Caco-2 (cell line): Measurements from ENCODE around the gene MAVS. TPM values are rescaled to one million over a fixed set of nuclear protein-coding genes. Genes with fewer than 3 reads are reported as not detected.

ENCODE experiments used
- BruUV-seq: library from RNA; stranded (reverse); fragments of 400-500 nt; replicated peaks from 2 replicates; lab custom pipeline; 2021; lab: Mats Ljungman, UMichigan
- CTCF ChIA-PET: fragments of 300-600 bp; sonication (Branson Sonifier 250); formaldehyde crosslinking; loops from one replicate; lab custom pipeline; 2022; ENCODE audit warnings: antibody characterized with exemption; lab: Charles Lee
- POLR2A ChIA-PET: fragments of 300-600 bp; sonication (Branson Sonifier 250); formaldehyde crosslinking; loops from one replicate; lab custom pipeline; 2022; ENCODE audit warnings: antibody characterized with exemption; lab: Charles Lee
- DNase-seq, 2 experiments: peaks; one replicate each; pipeline versions ENCODE4 v3.0.0 to v3.0.0-alpha.2; 2020 to 2022
- H3K27me3 ChIP-seq: replicated peaks from 2 replicates; pipeline ENCODE4 v1.6.0; 2011; ENCODE audit warnings: low read length; ENCODE audit not compliant: control insufficient read depth, insufficient read depth
- H3K36me3 ChIP-seq: 2 replicates; pipeline ENCODE4 v1.5.1; 2011; ENCODE audit warnings: low read length; ENCODE audit not compliant: control insufficient read depth, insufficient read depth
- H3K4me1 ChIP-seq: fragments of 250-450 bp; sonication (Bioruptor Pico); 2 replicates; pipeline ENCODE4 v1.5.1; 2020; ENCODE audit warnings: mild to moderate bottlenecking
- H3K4me3 ChIP-seq: 2 replicates; pipeline ENCODE4 v1.5.1; 2011; ENCODE audit warnings: low read depth, mild to moderate bottlenecking, control low read depth, low read length
- H3K9me3 ChIP-seq: fragments of 250-450 bp; sonication (Bioruptor Pico); 2 replicates; pipeline ENCODE4 v1.5.1; 2020; ENCODE audit warnings: mild to moderate bottlenecking, moderate library complexity
- H3K27ac Mint-ChIP-seq: one replicate; pipeline ENCODE4 v1.8.0; 2022; ENCODE audit warnings: mixed read lengths; ENCODE audit not compliant: unreplicated experiment
- H3K27me3 Mint-ChIP-seq: one replicate; pipeline ENCODE4 v1.8.0; 2022; ENCODE audit warnings: mixed read lengths; ENCODE audit not compliant: insufficient read depth, unreplicated experiment
- H3K36me3 Mint-ChIP-seq: one replicate; pipeline ENCODE4 v1.8.0; 2022; ENCODE audit warnings: mild to moderate bottlenecking, mixed read lengths; ENCODE audit not compliant: insufficient read depth, unreplicated experiment
- H3K4me1 Mint-ChIP-seq: one replicate; pipeline ENCODE4 v1.8.0; 2022; ENCODE audit warnings: low read depth, mixed read lengths; ENCODE audit not compliant: unreplicated experiment
- H3K4me3 Mint-ChIP-seq: one replicate; pipeline ENCODE4 v1.8.0; 2022; ENCODE audit warnings: mild to moderate bottlenecking, moderate library complexity, mixed read lengths; ENCODE audit not compliant: unreplicated experiment
- H3K9me3 Mint-ChIP-seq: one replicate; pipeline ENCODE4 v1.8.0; 2022; ENCODE audit warnings: mixed read lengths; ENCODE audit not compliant: unreplicated experiment
- intact Hi-C: fragments of 100-400 bp; cut with micrococcal nuclease; formaldehyde crosslinking; loops from one replicate; pipeline ENCODE4 v1.10.0; 2022; ENCODE audit not compliant: unreplicated experiment
- total RNA-seq: library from RNA; stranded (reverse); gene quantifications from 2 replicates; pipeline ENCODE4 v1.2.3, GENCODE V29; 2022
- TF ChIP-seq, protein P1 (sequence below), 2 experiments: fragments of 200-600 bp in 1 of 2; IDR thresholded peaks; 1 replicate in 1 of 2; 2 replicates in 1 of 2; pipeline versions ENCODE4 v1.5.1 to v1.8.0; 2011 to 2022; ENCODE audit warnings: antibody characterized with exemption in 1 of 2, control low read depth in 1 of 2, inconsistent platforms in 1 of 2, low read depth in 1 of 2, low read length in 1 of 2, mild to moderate bottlenecking in 1 of 2, moderate library complexity in 1 of 2; ENCODE audit not compliant: insufficient read depth in 1 of 2, severe bottlenecking in 1 of 2, unreplicated experiment in 1 of 2

Gene MAVS
- total RNA-seq, 1 experiment from 2014 or later: 56.4 TPM

DNA sequence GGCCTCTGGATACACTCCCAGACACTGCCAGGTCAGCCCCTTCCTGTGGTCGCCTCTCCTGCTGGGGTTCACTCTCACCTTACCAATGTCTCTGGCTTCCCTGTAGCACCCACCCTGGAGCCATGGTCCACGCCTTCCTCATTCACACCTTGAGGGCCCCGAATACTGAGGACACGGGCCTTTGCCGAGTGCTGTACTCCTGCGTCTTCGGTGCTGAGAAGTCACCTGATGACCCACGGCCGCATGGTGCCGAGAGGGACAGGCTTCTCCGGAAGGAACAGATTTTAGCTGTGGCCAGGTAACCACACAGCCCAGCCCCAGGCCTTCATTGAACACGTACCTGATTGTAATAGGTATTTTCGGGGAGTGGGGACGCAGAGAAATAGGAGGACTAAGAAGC lies 24.6 kb upstream of the MAVS start:
- BruUV-seq: no TSS peak
- TF ChIP-seq, protein P1, sequence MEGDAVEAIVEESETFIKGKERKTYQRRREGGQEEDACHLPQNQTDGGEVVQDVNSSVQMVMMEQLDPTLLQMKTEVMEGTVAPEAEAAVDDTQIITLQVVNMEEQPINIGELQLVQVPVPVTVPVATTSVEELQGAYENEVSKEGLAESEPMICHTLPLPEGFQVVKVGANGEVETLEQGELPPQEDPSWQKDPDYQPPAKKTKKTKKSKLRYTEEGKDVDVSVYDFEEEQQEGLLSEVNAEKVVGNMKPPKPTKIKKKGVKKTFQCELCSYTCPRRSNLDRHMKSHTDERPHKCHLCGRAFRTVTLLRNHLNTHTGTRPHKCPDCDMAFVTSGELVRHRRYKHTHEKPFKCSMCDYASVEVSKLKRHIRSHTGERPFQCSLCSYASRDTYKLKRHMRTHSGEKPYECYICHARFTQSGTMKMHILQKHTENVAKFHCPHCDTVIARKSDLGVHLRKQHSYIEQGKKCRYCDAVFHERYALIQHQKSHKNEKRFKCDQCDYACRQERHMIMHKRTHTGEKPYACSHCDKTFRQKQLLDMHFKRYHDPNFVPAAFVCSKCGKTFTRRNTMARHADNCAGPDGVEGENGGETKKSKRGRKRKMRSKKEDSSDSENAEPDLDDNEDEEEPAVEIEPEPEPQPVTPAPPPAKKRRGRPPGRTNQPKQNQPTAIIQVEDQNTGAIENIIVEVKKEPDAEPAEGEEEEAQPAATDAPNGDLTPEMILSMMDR (IDR thresholded peaks at IDR 0.05; ENCODE audit: insufficient read depth in 1 of 2, low read depth in 1 of 2, low read length in 1 of 2, severe bottlenecking in 1 of 2, unreplicated experiment in 1 of 2): no peak
- Histone ChIP-seq H3K36me3 (peaks cover 4% of the 10 kb centered on the region), H3K4me3 (no peak overlapping the region), H3K9me3 (no peaks in the 10 kb centered on the region), H3K4me1 (peaks cover 15% of the 10 kb centered on the region), H3K27me3 (no peaks in the 10 kb centered on the region)
- no peak for DNase-seq
- intact Hi-C loops: loop anchor here (2.0 kb wide), 1 partner anchor 25 kb away; the partner anchor contains the start of gene MAVS
- CTCF ChIA-PET: no interaction called here
- peaks cover 21% of the 10 kb centered on the region for H3K36me3 Mint-ChIP-seq
- H3K27ac Mint-ChIP-seq: peak overlapping the region; percentile 97
- H3K27me3 Mint-ChIP-seq: no peaks in the 10 kb centered on the region
- peak overlapping the region; percentile 92 for H3K4me3 Mint-ChIP-seq
- peaks cover 7% of the 10 kb centered on the region for H3K4me1 Mint-ChIP-seq
- H3K9me3 Mint-ChIP-seq: no peaks in the 10 kb centered on the region
- POLR2A ChIA-PET: no interaction called here

DNA sequence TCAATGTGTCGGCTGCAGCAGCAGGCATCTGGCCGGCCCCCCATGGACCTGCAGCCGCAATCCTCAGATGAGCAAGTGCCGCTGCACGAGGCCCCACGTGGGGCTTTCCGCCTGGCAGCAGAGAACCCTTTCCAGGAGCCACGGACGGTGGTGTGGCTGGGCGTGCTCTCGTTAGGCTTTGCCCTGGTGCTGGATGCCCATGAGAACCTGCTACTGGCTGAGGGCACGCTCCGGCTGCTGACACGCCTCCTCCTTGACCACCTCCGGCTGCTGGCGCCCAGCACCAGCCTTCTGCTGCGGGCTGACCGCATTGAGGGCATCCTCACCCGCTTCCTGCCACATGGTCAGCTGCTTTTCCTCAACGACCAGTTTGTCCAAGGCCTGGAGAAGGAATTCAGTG lies 22.8 kb upstream of the MAVS start:
- ChIA-PET POLR2A (no interaction called here), CTCF (no interaction called here)
- TF ChIP-seq, protein P1 (IDR thresholded peaks at IDR 0.05; ENCODE audit: insufficient read depth in 1 of 2, low read depth in 1 of 2, low read length in 1 of 2, severe bottlenecking in 1 of 2, unreplicated experiment in 1 of 2): no peak

DNA sequence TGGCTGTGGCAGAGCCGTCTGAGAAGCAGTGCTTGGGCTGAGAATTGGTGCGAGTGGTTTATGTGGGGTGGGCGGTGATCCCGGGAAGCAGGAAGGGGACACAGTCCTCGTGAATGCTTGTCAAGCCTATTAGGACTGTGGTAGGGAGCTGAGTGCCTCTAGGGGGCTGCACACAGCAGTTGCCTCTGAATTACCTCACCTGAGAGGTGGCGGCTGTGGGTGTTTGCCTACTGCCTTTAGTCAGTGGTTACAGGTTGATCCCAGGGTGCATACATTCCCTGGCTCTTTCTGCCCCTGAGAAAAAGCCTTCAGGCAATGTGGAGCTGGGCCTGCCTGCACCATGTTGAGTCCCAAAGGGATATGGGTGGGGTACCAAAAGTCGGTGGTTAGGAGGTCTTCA lies 21.1 kb upstream of the MAVS start:
- Histone ChIP-seq H3K4me1 (no peaks in the 10 kb centered on the region), H3K9me3 (no peaks in the 10 kb centered on the region), H3K36me3 (peaks cover 4% of the 10 kb centered on the region), H3K4me3 (no peak overlapping the region), H3K27me3 (no peaks in the 10 kb centered on the region)
- H3K4me3 Mint-ChIP-seq: no peak overlapping the region
- no peak overlapping the region for H3K27ac Mint-ChIP-seq
- no TSS peak for BruUV-seq
- CTCF ChIA-PET: no interaction called here
- POLR2A ChIA-PET: interaction anchor here (0.7 kb wide), 1 partner anchor 24 kb away, joined by 3 read pairs; no protein-coding TSS in a partner anchor
- TF ChIP-seq, protein P1 (IDR thresholded peaks at IDR 0.05; ENCODE audit: insufficient read depth in 1 of 2, low read depth in 1 of 2, low read length in 1 of 2, severe bottlenecking in 1 of 2, unreplicated experiment in 1 of 2): peak in 1 of 2 experiments; percentile 15
- intact Hi-C loops: no loop called here
- H3K27me3 Mint-ChIP-seq: no peaks in the 10 kb centered on the region
- H3K4me1 Mint-ChIP-seq: peaks cover 7% of the 10 kb centered on the region
- no peak for DNase-seq
- no peaks in the 10 kb centered on the region for H3K9me3 Mint-ChIP-seq
- H3K36me3 Mint-ChIP-seq: peaks cover 11% of the 10 kb centered on the region

More for the DNA sequence above, 22.8 kb upstream of the MAVS start:
- Mint-ChIP-seq H3K27me3 (no peaks in the 10 kb centered on the region), H3K36me3 (peaks cover 16% of the 10 kb centered on the region), H3K4me1 (peaks cover 7% of the 10 kb centered on the region), H3K27ac (no peak overlapping the region), H3K4me3 (no peak overlapping the region), H3K9me3 (no peaks in the 10 kb centered on the region)
- no peak for DNase-seq
- Histone ChIP-seq H3K4me1 (peaks cover 7% of the 10 kb centered on the region), H3K36me3 (peaks cover 4% of the 10 kb centered on the region), H3K9me3 (no peaks in the 10 kb centered on the region), H3K4me3 (no peak overlapping the region), H3K27me3 (no peaks in the 10 kb centered on the region)
- intact Hi-C loops: no loop called here
- no TSS peak for BruUV-seq
